SK-N-MC (cell line): ENCODE data around the gene RND3.

Experiments
- EZH2 ChIP-seq: fragments of 200-600 bp; sonication (generic); IDR thresholded peaks from one replicate; pipeline ENCODE4 v1.6.1; 2017; ENCODE audit warnings: antibody characterized with exemption
- POLR2AphosphoS5 ChIP-seq: IDR thresholded peaks from 2 replicates; pipeline ENCODE4 v1.6.1; 2012; ENCODE audit warnings: mild to moderate bottlenecking, low read depth, low read length, borderline replicate concordance

- TF ChIP-seq EZH2 (no peak), POLR2AphosphoS5 (no peak)
These were observed 24.7 kb downstream of the RND3 start for GRCh38 chr2:150462770-150463169.
